ENCODE data around the gene FHL1.

GRCh38 chrX:136203951-136204350 is 56.6 kb downstream of the FHL1 start:
- TF ChIP-seq, protein P1, sequence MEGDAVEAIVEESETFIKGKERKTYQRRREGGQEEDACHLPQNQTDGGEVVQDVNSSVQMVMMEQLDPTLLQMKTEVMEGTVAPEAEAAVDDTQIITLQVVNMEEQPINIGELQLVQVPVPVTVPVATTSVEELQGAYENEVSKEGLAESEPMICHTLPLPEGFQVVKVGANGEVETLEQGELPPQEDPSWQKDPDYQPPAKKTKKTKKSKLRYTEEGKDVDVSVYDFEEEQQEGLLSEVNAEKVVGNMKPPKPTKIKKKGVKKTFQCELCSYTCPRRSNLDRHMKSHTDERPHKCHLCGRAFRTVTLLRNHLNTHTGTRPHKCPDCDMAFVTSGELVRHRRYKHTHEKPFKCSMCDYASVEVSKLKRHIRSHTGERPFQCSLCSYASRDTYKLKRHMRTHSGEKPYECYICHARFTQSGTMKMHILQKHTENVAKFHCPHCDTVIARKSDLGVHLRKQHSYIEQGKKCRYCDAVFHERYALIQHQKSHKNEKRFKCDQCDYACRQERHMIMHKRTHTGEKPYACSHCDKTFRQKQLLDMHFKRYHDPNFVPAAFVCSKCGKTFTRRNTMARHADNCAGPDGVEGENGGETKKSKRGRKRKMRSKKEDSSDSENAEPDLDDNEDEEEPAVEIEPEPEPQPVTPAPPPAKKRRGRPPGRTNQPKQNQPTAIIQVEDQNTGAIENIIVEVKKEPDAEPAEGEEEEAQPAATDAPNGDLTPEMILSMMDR (IDR thresholded peaks at IDR 0.05): no peak
- no peak for TF ChIP-seq POLR2A (IDR thresholded peaks at IDR 0.05)

All from thyroid gland (tissue), 4 donors.